HepG2 (cell line): ENCODE results near the gene HBQ1. TPM values are rescaled to one million over a fixed set of nuclear protein-coding genes. Genes with fewer than 3 reads are reported as not detected.

Source experiments
- ARID4A ChIP-seq: sonication (generic); formaldehyde crosslinking; IDR thresholded peaks from 2 replicates; pipeline ENCODE4 v1.5.0; 2020; ENCODE audit warnings: mild to moderate bottlenecking, missing genetic modification reagents, borderline replicate concordance
- ARID5B ChIP-seq: IDR thresholded peaks from 2 replicates; pipeline ENCODE4 v1.4.0; 2020; ENCODE audit warnings: mild to moderate bottlenecking, missing genetic modification reagents
- ERF ChIP-seq: IDR thresholded peaks from 2 replicates; pipeline ENCODE4 v1.6.1; 2018; ENCODE audit warnings: missing biosample characterization, missing genetic modification reagents
- HMGXB3 ChIP-seq: sonication (generic); formaldehyde crosslinking; IDR thresholded peaks from 2 replicates; pipeline ENCODE4 v1.4.0; 2020; ENCODE audit warnings: missing genetic modification reagents, borderline replicate concordance
- HOMEZ ChIP-seq: IDR thresholded peaks from 2 replicates; pipeline ENCODE4 v1.6.1; 2016; ENCODE audit warnings: low read depth
- KLF11 ChIP-seq: IDR thresholded peaks from 2 replicates; pipeline ENCODE4 v1.6.1; 2016; ENCODE audit warnings: missing compliant biosample characterization
- KLF6 ChIP-seq: IDR thresholded peaks from 2 replicates; pipeline ENCODE4 v1.8.0; 2016; ENCODE audit warnings: missing biosample characterization, missing genetic modification reagents
- MXD4 ChIP-seq: IDR thresholded peaks from 2 replicates; pipeline ENCODE4 v1.6.1; 2016; ENCODE audit warnings: mild to moderate bottlenecking, missing biosample characterization, missing genetic modification reagents
- SRY ChIP-seq: sonication (generic); formaldehyde crosslinking; IDR thresholded peaks from 2 replicates; pipeline ENCODE4 v1.8.0; 2022; ENCODE audit warnings: mild to moderate bottlenecking, missing genetic modification reagents
- YEATS2 ChIP-seq: sonication (generic); formaldehyde crosslinking; IDR thresholded peaks from 2 replicates; pipeline ENCODE4 v1.4.0; 2020; ENCODE audit warnings: missing genetic modification reagents, borderline replicate concordance
- ZNF580 ChIP-seq: IDR thresholded peaks from 2 replicates; pipeline ENCODE4 v1.6.1; 2016; ENCODE audit warnings: low read depth, borderline replicate concordance
- polyA plus RNA-seq, 8 experiments: library from polyadenylated mRNA; depleted of rRNA in 3 of 8; stranded (reverse) in 7 of 8; unstranded in 1 of 8; fragments of >200 nt; fragmentation: Illumina TruSeq in 4 of 8; extraction: Trizol in 4 of 8; gene quantifications; 2 replicates each; pipeline versions ENCODE4 v1.2.1 to v1.2.3, GENCODE V29; 2011 to 2016; ENCODE audit warnings: low read depth in 4 of 8, missing spikeins in 1 of 8, mixed read lengths in 1 of 8; ENCODE audit not compliant: insufficient read depth in 1 of 8
- total RNA-seq, 5 experiments: library from RNA; depleted of rRNA; stranded (reverse); fragments of >200 nt; fragmentation: Illumina TruSeq; extraction: Trizol; gene quantifications; 2 replicates each; pipeline ENCODE4 v1.2.3, GENCODE V29; 2016; ENCODE audit warnings: low read depth in 1 of 5

Gene HBQ1
- total and polyA plus RNA-seq, 2 of the 13 experiments (the other 11 are each of a cell fraction or from before 2014, with no cell fraction given), result 4.9 to 7.4 TPM

GRCh38 chr16:170088-170507 is 10.2 kb upstream of the HBQ1 start (continued):
- TF ChIP-seq ARID5B (CRISPR knock-in tag) (peak; percentile 42; the same call in 1 of the 2 replicates), HOMEZ (CRISPR knock-in tag) (0 out of 2 replicates have a peak, but pooled peaks have one; percentile 36), ERF (CRISPR knock-in tag) (peak; percentile 84), MXD4 (peak; percentile 58; the same call in 1 of the 2 replicates), HMGXB3 (CRISPR knock-in tag) (peak; percentile 74), KLF6 (CRISPR knock-in tag) (peak; percentile 71; the same call in 1 of the 2 replicates), YEATS2 (CRISPR knock-in tag) (peak; percentile 37; the same call in 1 of the 2 replicates), KLF11 (CRISPR knock-in tag) (0 out of 2 replicates have a peak, but pooled peaks have one; percentile 44), ZNF580 (peak; percentile 49; the same call in 1 of the 2 replicates), ARID4A (CRISPR knock-in tag) (peak; percentile 31; the same call in 1 of the 2 replicates), SRY (peak; percentile 76; the same call in 1 of the 2 replicates)
- TF ChIP-seq, all 625 proteins: peak for 63; not testable (repeated sequence) for 562
